Endothelial cell of umbilical vein (primary cell): ENCODE results near the gene VGLL3. TPM values are rescaled to one million over a fixed set of nuclear protein-coding genes. Genes with fewer than 3 reads are reported as not detected.

Source experiments
- BruUV-seq: library from RNA; stranded (reverse); fragments of 400-500 nt; replicated peaks from 2 replicates; lab custom pipeline; 2021; lab: Mats Ljungman, UMichigan
- CTCF ChIA-PET: fragments of 300-600, 350-600 bp; sonication (Branson Sonifier 250); formaldehyde crosslinking; loops from one replicate; lab custom pipeline; 2021; ENCODE audit warnings: antibody characterized with exemption, inconsistent platforms; lab: Charles Lee
- POLR2A ChIA-PET: fragments of 300-600, 350-600 bp; sonication (Branson Sonifier 250); formaldehyde crosslinking; loops from one replicate; lab custom pipeline; 2021; ENCODE audit warnings: antibody characterized with exemption, inconsistent platforms; lab: Charles Lee
- DNase-seq: peaks from one replicate; pipeline ENCODE4 v3.0.0-alpha.2; 2011; ENCODE audit warnings: low read depth, low spot score
- FAIRE-seq: peaks from 2 replicates; lab custom pipeline; 2011; peaks lifted over from hg19 to GRCh38; lab: Jason Lieb, UNC
- H2AFZ ChIP-seq: 2 replicates; pipeline ENCODE4 v1.6.0; 2012; ENCODE audit warnings: low read depth, low read length, control low read depth, inconsistent platforms
- H3K27ac ChIP-seq: 2 replicates; pipeline ENCODE4 v1.5.1; 2011; ENCODE audit warnings: low read depth, mild to moderate bottlenecking, control low read depth, low read length, moderate library complexity; ENCODE audit not compliant: insufficient read depth
- H3K27me3 ChIP-seq, 2 experiments: 2 replicates each; pipeline versions ENCODE4 v1.6.0 to v1.6.1; 2011; ENCODE audit warnings: low read length in 2 of 2, mixed read lengths in 1 of 2; ENCODE audit not compliant: control insufficient read depth in 2 of 2, insufficient read depth in 2 of 2
- H3K36me3 ChIP-seq, 2 experiments: 2 replicates in 1 of 2; 3 replicates in 1 of 2; pipeline ENCODE4 v1.5.1; 2011; ENCODE audit warnings: low read length in 2 of 2, mild to moderate bottlenecking in 1 of 2, moderate library complexity in 1 of 2; ENCODE audit not compliant: control insufficient read depth in 2 of 2, insufficient read depth in 2 of 2; ENCODE audit errors: extremely low read depth in 1 of 2
- H3K4me1 ChIP-seq: 3 replicates; pipeline ENCODE4 v1.5.1; 2011; ENCODE audit warnings: mild to moderate bottlenecking, low read length; ENCODE audit not compliant: control insufficient read depth, insufficient read depth; ENCODE audit errors: extremely low read depth
- H3K4me2 ChIP-seq: 2 replicates; pipeline ENCODE4 v1.6.1; 2011; ENCODE audit warnings: low read length, control low read depth, mixed read lengths; ENCODE audit not compliant: insufficient read depth
- H3K4me3 ChIP-seq, 3 experiments: fragments of 200-600 bp in 1 of 3; sonication (generic), shearing (Covaris generic) in 1 of 3; replicated peaks in 1 of 3; 2 replicates each; pipeline ENCODE4 v1.5.1; 2011 to 2016; ENCODE audit warnings: control low read depth in 3 of 3, low read length in 3 of 3, mild to moderate bottlenecking in 2 of 3, inconsistent platforms in 1 of 3, low read depth in 1 of 3, moderate library complexity in 1 of 3; ENCODE audit not compliant: insufficient read depth in 1 of 3
- H3K79me2 ChIP-seq: 2 replicates; pipeline ENCODE4 v1.6.0; 2012; ENCODE audit warnings: low read length, inconsistent platforms; ENCODE audit not compliant: control insufficient read depth, insufficient read depth
- H3K9ac ChIP-seq: replicated peaks from 2 replicates; pipeline ENCODE3; 2011; ENCODE audit warnings: low read length, control low read depth; ENCODE audit not compliant: insufficient read depth; ENCODE audit errors: extremely low read depth
- H3K9me1 ChIP-seq: replicated peaks from 3 replicates; pipeline ENCODE4 v1.6.0; 2011; ENCODE audit warnings: mild to moderate bottlenecking, low read length; ENCODE audit not compliant: control insufficient read depth, insufficient read depth; ENCODE audit errors: extremely low read depth
- H3K9me3 ChIP-seq: replicated peaks from 2 replicates; pipeline ENCODE4 v1.5.1; 2012; ENCODE audit warnings: low read length, inconsistent platforms; ENCODE audit not compliant: control insufficient read depth, insufficient read depth
- H4K20me1 ChIP-seq: replicated peaks from 2 replicates; pipeline ENCODE3; 2011; ENCODE audit warnings: mild to moderate bottlenecking, low read length; ENCODE audit not compliant: control insufficient read depth, insufficient read depth; ENCODE audit errors: extremely low read depth
- EZH2 ChIP-seq: IDR thresholded peaks from 2 replicates; pipeline ENCODE4 v1.6.1; 2012; ENCODE audit warnings: borderline replicate concordance, low read depth, mild to moderate bottlenecking, moderate library complexity, low read length, inconsistent platforms; ENCODE audit not compliant: severe bottlenecking
- FOS ChIP-seq: IDR thresholded peaks from 2 replicates; pipeline ENCODE4 v1.6.1; 2011; ENCODE audit warnings: mild to moderate bottlenecking, low read length, moderate library complexity, borderline replicate concordance; ENCODE audit not compliant: insufficient read depth
- GATA2 ChIP-seq: IDR thresholded peaks from 2 replicates; pipeline ENCODE4 v1.7.0; 2011; ENCODE audit warnings: low read depth, mild to moderate bottlenecking, moderate library complexity, mixed read lengths, low read length; ENCODE audit not compliant: insufficient read length, insufficient read depth
- JUN ChIP-seq: IDR thresholded peaks from 2 replicates; pipeline ENCODE4 v1.6.1; 2011; ENCODE audit warnings: borderline replicate concordance, low read depth; ENCODE audit not compliant: insufficient read length, insufficient read depth
- MYC ChIP-seq: IDR thresholded peaks from one replicate; pipeline ENCODE4 v1.6.1; 2011; ENCODE audit warnings: mild to moderate bottlenecking, low read depth, low read length
- POLR2A ChIP-seq: IDR thresholded peaks from 2 replicates; pipeline ENCODE4 v1.6.1; 2012; ENCODE audit warnings: low read depth, mild to moderate bottlenecking, control low read depth, low read length
- POLR2AphosphoS5 ChIP-seq: IDR thresholded peaks from 2 replicates; pipeline ENCODE4 v1.6.1; 2012; ENCODE audit warnings: low read depth, mild to moderate bottlenecking, control low read depth, low read length, moderate library complexity; ENCODE audit not compliant: insufficient read depth
- dilution Hi-C: fragments of 300-500 bp; cut with MboI; formaldehyde crosslinking; loops from one replicate; pipeline ENCODE4 v1.15.0; 2019; ENCODE audit warnings: low sequenced_read_pairs; ENCODE audit not compliant: extremely low pct_ligation_motif_present
- intact Hi-C: fragments of 100-400 bp; cut with micrococcal nuclease; formaldehyde crosslinking; loops from one replicate; pipeline ENCODE4 v1.10.0; 2022
- polyA plus RNA-seq, 4 experiments: library from polyadenylated mRNA; depleted of rRNA in 3 of 4; stranded (reverse) in 3 of 4; unstranded in 1 of 4; fragments of >200 nt; gene quantifications; 2 replicates each; pipeline versions ENCODE4 v1.2.1 to v1.2.3, GENCODE V29; 2011 to 2012; ENCODE audit warnings: missing spikeins in 1 of 4
- total RNA-seq: library from RNA; stranded (reverse); gene quantifications from 2 replicates; pipeline ENCODE4 v1.2.3, GENCODE V29; 2021
- TF ChIP-seq, protein P1 (sequence below), 2 donors: IDR thresholded peaks; 1 replicate in 1 of 2; 2 replicates in 1 of 2; pipeline ENCODE4 v1.5.1; 2011; ENCODE audit warnings: low read length in 2 of 2, mild to moderate bottlenecking in 2 of 2, moderate library complexity in 2 of 2, control low read depth in 1 of 2, inconsistent platforms in 1 of 2, low read depth in 1 of 2; ENCODE audit not compliant: insufficient read depth in 1 of 2; ENCODE audit errors: extremely low read depth in 1 of 2
- TF ChIP-seq, protein P2 (sequence below): IDR thresholded peaks from 2 replicates; pipeline ENCODE4 v1.6.1; 2011; ENCODE audit not compliant: insufficient read depth, insufficient read length

The VGLL3 gene
- total and polyA plus RNA-seq, 2 donors (not counting 3 experiments of a cell fraction or from before 2014, with no cell fraction given) = 4.2 to 12.0 TPM

DNA sequence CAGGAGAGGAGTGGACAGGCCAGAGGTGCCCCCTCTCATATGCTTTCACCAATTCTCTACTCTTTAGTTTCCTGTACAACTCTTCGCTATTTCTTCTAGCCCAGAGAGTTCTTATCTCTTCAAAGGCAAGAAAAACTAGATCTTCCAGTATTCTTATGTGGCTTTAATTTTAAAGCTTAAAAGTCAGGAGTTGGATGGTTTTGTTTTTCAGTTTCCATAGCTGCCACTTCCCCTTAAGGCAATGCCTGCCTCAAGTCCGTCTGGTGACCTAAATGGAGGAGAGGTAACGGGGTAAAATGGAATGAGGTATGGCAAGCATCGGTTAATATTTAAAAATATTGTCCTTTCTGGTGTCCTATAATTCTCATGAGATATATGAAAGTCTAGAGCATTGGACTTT, 11.4 kb upstream of the VGLL3 start:
- Histone ChIP-seq H3K27me3 (peaks cover 0 to 5% of the 10 kb centered on the region in 2 experiments), H3K4me2 (no peak overlapping the region), H3K4me1 (no peaks in the 10 kb centered on the region), H3K9me1 (no peaks in the 10 kb centered on the region), H2AFZ (no peak overlapping the region), H3K27ac (no peak overlapping the region), H3K9ac (no peak overlapping the region), H4K20me1 (no peaks in the 10 kb centered on the region), H3K9me3 (no peaks in the 10 kb centered on the region), H3K79me2 (no peaks in the 10 kb centered on the region), H3K36me3 (no peaks in the 10 kb centered on the region), H3K4me3 (no peak overlapping the region)
- no peak for FAIRE-seq
- dilution Hi-C loops = no loop called here
- TF ChIP-seq GATA2 (no peak), POLR2A (no peak), EZH2 (no peak), POLR2AphosphoS5 (no peak), FOS (no peak), JUN (no peak), MYC (no peak)
- TF ChIP-seq, protein P1, sequence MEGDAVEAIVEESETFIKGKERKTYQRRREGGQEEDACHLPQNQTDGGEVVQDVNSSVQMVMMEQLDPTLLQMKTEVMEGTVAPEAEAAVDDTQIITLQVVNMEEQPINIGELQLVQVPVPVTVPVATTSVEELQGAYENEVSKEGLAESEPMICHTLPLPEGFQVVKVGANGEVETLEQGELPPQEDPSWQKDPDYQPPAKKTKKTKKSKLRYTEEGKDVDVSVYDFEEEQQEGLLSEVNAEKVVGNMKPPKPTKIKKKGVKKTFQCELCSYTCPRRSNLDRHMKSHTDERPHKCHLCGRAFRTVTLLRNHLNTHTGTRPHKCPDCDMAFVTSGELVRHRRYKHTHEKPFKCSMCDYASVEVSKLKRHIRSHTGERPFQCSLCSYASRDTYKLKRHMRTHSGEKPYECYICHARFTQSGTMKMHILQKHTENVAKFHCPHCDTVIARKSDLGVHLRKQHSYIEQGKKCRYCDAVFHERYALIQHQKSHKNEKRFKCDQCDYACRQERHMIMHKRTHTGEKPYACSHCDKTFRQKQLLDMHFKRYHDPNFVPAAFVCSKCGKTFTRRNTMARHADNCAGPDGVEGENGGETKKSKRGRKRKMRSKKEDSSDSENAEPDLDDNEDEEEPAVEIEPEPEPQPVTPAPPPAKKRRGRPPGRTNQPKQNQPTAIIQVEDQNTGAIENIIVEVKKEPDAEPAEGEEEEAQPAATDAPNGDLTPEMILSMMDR (IDR thresholded peaks at IDR 0.05; ENCODE audit: extremely low read depth in 1 of 2, insufficient read depth in 1 of 2, low read depth in 1 of 2, low read length in 2 of 2) = no peak
- TF ChIP-seq, protein P2, sequence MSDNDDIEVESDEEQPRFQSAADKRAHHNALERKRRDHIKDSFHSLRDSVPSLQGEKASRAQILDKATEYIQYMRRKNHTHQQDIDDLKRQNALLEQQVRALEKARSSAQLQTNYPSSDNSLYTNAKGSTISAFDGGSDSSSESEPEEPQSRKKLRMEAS = no peak
- CTCF ChIA-PET = no interaction called here
- no peak for DNase-seq
- BruUV-seq = no TSS peak
- POLR2A ChIA-PET = no interaction called here
- intact Hi-C loops = no loop called here
